ENCODE results near the gene RRBP1.

DNA sequence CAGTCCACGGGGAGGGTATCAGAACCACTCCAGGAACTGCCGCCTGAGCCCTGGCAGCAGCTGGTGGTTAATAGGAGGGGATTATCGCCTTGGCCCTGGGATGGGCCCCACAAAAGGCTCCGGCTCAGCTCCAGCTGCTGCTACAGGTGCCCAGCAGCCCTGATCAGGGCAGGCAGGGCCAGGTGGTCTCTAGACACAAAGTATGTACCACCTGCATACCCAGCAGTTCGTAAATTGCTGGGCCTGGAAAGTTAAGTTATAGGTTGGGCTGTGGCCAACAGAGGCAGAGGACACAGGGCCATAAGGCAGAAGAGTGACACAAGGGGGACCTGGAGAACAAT lies 35.1 kb downstream of the RRBP1 start:
- TF ChIP-seq, protein P1, sequence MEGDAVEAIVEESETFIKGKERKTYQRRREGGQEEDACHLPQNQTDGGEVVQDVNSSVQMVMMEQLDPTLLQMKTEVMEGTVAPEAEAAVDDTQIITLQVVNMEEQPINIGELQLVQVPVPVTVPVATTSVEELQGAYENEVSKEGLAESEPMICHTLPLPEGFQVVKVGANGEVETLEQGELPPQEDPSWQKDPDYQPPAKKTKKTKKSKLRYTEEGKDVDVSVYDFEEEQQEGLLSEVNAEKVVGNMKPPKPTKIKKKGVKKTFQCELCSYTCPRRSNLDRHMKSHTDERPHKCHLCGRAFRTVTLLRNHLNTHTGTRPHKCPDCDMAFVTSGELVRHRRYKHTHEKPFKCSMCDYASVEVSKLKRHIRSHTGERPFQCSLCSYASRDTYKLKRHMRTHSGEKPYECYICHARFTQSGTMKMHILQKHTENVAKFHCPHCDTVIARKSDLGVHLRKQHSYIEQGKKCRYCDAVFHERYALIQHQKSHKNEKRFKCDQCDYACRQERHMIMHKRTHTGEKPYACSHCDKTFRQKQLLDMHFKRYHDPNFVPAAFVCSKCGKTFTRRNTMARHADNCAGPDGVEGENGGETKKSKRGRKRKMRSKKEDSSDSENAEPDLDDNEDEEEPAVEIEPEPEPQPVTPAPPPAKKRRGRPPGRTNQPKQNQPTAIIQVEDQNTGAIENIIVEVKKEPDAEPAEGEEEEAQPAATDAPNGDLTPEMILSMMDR (IDR thresholded peaks at IDR 0.05; ENCODE audit: insufficient read depth, low read length), result no peak
- TF ChIP-seq GABPA (IDR thresholded peaks at IDR 0.05; ENCODE audit: low read depth) (no peak), POLR2AphosphoS5 (IDR thresholded peaks at IDR 0.05; ENCODE audit: low read depth) (no peak), SPI1 (IDR thresholded peaks at IDR 0.05; ENCODE audit: borderline replicate concordance, low read depth) (no peak)
- TF ChIP-seq, protein P2, sequence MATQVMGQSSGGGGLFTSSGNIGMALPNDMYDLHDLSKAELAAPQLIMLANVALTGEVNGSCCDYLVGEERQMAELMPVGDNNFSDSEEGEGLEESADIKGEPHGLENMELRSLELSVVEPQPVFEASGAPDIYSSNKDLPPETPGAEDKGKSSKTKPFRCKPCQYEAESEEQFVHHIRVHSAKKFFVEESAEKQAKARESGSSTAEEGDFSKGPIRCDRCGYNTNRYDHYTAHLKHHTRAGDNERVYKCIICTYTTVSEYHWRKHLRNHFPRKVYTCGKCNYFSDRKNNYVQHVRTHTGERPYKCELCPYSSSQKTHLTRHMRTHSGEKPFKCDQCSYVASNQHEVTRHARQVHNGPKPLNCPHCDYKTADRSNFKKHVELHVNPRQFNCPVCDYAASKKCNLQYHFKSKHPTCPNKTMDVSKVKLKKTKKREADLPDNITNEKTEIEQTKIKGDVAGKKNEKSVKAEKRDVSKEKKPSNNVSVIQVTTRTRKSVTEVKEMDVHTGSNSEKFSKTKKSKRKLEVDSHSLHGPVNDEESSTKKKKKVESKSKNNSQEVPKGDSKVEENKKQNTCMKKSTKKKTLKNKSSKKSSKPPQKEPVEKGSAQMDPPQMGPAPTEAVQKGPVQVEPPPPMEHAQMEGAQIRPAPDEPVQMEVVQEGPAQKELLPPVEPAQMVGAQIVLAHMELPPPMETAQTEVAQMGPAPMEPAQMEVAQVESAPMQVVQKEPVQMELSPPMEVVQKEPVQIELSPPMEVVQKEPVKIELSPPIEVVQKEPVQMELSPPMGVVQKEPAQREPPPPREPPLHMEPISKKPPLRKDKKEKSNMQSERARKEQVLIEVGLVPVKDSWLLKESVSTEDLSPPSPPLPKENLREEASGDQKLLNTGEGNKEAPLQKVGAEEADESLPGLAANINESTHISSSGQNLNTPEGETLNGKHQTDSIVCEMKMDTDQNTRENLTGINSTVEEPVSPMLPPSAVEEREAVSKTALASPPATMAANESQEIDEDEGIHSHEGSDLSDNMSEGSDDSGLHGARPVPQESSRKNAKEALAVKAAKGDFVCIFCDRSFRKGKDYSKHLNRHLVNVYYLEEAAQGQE (IDR thresholded peaks at IDR 0.05; ENCODE audit: insufficient replicate concordance, low read depth), result no peak

All from HL-60 (cell line).